GM18520 (cell line): ENCODE measurements around the gene TMX2.
A peak's percentile ranks its signal among the peaks of the same experiment; 100 is the strongest.
"Not testable (repeated sequence)": the region's sequence is repeated elsewhere in the genome, so short reads cannot be mapped to it uniquely, and the experiment has no call there.

Experiments
- ATAC-seq: cut with Tn5 transposase; IDR thresholded peaks from one replicate; pipeline ENCODE4 v1.9.1; 2021; ENCODE audit not compliant: unreplicated experiment

Gene TMX2, protein sequence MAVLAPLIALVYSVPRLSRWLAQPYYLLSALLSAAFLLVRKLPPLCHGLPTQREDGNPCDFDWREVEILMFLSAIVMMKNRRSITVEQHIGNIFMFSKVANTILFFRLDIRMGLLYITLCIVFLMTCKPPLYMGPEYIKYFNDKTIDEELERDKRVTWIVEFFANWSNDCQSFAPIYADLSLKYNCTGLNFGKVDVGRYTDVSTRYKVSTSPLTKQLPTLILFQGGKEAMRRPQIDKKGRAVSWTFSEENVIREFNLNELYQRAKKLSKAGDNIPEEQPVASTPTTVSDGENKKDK

GRCh38 chr11:57712256-57713150, at the start of gene TMX2:
TSS of gene TMX2 (plus strand) at chr11:57712593. CDS start at chr11:57712619, 26 bp downstream.
- ATAC-seq: peak; percentile 98

- ATAC-seq: no peak
Measured at GRCh38 chr11:57662893-57663292, 49.5 kb upstream of the TMX2 start.

- no peak for ATAC-seq
Measured at GRCh38 chr11:57663975-57664374, 48.4 kb upstream of the TMX2 start.

- ATAC-seq: peak; percentile 60
Measured at GRCh38 chr11:57667117-57667735, 45.2 kb upstream of the TMX2 start.

GRCh38 chr11:57667736-57668433, 44.5 kb upstream of the TMX2 start, which contains the start of gene ZDHHC5:
TSS of gene ZDHHC5 (plus strand) at chr11:57668114. CDS start at chr11:57673091, 4,977 bp downstream.
- ATAC-seq: peak; percentile 84

DNA sequence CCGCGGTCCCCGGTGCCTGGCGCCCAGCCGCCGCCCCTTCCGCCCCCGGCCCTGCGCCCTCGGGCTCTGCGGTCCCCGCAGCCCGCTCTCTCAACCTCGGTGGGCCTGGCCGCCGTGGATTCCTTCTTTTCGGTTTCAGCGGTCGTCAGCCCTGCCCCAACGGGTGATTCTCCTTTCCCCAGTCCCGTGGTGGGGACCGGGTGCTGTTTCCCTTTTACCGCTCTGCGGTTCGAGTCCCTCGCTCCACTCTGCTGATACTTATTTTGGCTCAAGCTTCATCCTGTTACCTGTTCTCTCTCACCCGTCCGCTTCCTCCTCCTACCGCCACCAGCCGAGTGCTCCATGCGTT, 44.0 kb upstream of the TMX2 start:
- no peak for ATAC-seq

DNA sequence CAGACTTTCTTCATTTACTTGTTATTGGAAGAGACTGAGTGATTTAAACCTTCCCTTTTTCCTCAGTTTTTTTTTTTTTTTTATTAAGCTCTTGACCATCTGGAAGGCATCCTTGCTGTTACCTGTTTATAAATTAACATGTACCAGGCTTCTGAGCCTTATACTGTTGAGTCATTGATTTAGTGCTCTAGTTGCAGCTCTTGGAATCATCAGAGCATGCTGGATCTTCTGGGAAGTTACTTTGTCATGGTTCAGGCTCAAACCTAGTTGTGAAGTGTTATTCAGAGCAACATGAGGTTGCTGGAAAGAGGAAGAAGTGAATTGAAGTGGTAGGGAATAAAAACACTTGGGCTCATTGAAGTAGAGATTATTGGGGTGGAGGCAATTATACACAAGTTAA, 38.1 kb upstream of the TMX2 start:
- no peak for ATAC-seq

- no peak for ATAC-seq
Measured at GRCh38 chr11:57675176-57675941, 37.0 kb upstream of the TMX2 start.

- no peak for ATAC-seq
Measured at GRCh38 chr11:57679396-57679795, 33.0 kb upstream of the TMX2 start.

- no peak for ATAC-seq
Measured at GRCh38 chr11:57680552-57680874, 31.9 kb upstream of the TMX2 start.

DNA sequence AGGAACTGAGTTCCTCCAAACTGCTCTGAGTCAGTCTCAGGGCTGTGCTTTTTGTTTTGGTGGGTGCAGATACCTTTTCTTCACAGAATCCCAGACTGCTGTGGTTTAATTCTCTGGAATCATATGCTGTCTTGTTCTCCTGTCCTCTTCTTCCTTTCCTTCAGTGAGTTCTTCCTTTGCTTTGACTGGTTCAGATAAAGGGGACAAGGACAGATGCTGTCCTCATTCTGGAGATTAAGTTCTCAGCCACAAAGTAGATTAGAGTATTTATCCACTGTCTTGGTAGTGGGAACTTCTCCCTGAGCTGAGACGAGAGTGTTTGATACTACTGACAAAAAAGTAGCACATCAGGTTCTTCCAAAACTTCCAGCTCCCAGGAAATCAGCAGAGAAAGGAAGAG, 31.2 kb upstream of the TMX2 start:
- no peak for ATAC-seq

DNA sequence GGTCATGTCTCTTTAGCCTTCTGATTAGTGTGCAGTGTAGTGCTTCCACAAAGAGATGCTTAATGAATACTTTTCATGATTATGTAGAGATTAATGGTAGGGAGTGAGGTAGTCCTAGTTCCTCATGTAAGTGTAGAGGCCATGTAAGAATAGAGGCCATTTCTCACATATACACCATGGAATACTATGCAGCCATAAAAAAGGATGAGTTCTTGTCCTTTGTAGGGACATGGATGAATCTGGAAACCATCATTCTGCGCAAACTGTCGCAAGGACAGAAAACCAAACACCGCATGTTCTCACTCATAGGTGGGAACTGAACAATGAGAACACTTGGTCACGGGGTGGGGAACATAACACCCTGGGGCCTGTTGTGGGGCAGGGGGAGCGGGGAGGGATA, 21.9 kb upstream of the TMX2 start:
- not testable (repeated sequence) for ATAC-seq

DNA sequence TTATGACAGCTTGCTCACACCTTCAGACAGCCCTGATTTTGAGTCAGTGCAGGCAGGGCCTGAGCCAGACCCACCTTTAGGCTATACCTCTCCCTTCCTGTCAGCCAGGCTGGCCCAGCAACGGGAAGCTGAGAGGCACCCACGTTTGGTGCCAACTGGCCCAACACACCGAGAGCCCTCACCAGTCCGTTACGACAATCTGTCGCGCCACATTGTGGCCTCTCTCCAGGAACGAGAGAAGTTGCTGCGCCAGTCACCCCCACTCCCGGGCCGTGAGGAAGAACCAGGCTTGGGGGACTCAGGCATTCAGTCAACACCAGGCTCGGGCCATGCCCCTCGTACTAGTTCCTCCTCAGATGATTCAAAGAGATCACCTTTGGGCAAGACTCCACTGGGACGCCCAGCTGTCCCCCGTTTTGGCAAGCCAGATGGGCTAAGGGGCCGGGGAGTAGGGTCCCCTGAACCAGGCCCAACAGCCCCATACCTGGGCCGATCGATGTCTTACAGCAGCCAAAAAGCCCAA, 13.5 kb upstream of the TMX2 start:
- ATAC-seq: no peak

DNA sequence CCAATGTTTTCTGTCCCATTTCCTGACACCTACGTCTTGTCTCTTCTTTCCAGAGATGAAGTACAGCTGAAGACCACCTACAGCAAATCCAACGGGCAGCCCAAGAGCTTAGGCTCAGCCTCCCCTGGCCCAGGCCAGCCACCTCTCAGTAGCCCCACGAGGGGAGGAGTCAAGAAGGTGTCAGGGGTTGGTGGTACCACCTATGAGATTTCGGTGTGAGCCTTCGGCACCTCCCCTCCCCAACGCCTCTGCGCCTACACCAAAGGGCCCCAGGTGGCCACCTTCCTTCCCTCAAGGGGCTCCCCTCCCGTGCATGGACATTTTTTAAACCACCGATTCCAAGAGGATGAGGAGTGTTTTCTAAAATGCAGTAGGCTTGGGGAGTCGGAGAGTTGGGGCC, 12.6 kb upstream of the TMX2 start:
- ATAC-seq: no peak

- no peak for ATAC-seq
Measured at GRCh38 chr11:57700425-57700824, 12.0 kb upstream of the TMX2 start.

DNA sequence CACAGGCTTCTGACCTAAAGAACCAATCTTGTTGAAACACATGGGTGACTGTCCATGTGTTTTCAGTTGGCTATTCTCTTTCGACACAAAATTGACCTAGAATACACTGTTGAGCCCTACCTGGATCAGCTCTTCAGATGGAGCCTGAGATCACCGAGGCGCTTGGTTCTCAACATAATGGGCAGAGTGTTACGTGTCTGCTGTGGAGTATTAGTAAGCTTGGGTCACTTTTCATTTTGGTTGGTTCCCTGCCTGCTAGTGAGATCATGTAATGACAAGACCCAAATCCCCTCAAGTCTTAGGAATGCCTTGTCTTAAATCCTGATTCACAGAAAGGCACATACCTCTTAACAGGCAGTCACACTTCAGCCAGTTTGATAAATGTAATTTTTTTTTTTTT, 9.1 kb upstream of the TMX2 start:
- no peak for ATAC-seq

GRCh38 chr11:57704932-57705331, 7.5 kb upstream of the TMX2 start:
- no peak for ATAC-seq

DNA sequence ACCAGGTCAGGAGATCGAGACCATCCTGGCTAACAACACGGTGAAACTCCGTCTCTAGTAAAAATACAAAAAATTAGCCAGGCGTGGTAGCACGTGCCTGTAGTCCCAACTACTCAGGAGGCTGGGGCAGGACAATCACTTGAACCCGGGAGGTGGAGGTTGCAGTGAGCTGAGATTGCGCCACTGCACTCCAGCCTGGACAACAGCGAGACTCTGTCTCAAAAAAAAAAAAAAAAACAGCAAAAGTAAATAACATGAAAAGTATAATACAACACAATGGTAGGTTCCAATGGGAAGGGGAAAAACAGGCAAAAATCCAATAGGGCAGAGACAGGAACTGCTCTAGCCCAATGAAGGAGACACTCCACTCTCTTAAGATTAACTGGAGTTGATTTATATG, 7.0 kb upstream of the TMX2 start:
- ATAC-seq: not testable (repeated sequence)

DNA sequence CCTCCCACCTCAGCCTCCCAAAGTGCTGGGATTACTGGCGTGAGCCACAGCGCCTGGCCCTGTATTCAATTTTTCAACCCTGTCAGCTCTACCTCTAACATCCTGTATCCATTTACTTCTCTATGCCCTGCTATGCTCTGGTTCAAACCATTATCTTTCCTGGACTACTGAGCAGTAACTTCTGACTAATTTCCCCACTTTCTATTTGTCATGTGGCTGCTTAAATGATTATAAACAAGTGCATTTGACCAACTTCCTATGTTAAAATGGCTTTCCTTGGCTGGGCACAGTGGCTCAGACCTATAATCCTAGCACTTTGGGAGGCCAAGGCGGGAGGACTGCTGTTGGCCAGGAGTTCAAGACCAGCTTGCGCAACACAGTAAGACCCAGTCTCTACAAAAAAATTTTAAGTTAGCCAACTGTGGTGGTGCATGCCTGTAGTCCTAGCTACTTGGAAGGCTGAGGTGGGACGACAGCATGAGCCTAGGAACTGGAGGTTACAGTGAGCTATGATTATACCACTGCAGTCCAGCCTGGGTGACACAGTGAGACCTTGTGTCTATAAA, 2.5 kb upstream of the TMX2 start:
- ATAC-seq: no peak
